Keratinocyte (primary cell): ENCODE measurements around the gene CYP4V2. TPM values are rescaled to one million over a fixed set of nuclear protein-coding genes. Genes with fewer than 3 reads are reported as not detected.

Source experiments
- DNase-seq: peaks from one replicate; pipeline ENCODE4 v3.0.0-alpha.2; 2011; ENCODE audit warnings: low read depth, missing footprints, low spot score
- FAIRE-seq: peaks from 2 replicates; lab custom pipeline; 2011; peaks lifted over from hg19 to GRCh38; lab: Jason Lieb, UNC
- H2AFZ ChIP-seq: 2 replicates; pipeline ENCODE4 v1.6.0; 2012; ENCODE audit warnings: low read length, control low read depth, inconsistent platforms; ENCODE audit not compliant: control insufficient read depth
- H3K27ac ChIP-seq: 2 replicates; pipeline ENCODE4 v1.5.1; 2011; ENCODE audit warnings: low read length; ENCODE audit not compliant: control insufficient read depth, insufficient read depth
- H3K27me3 ChIP-seq: 3 replicates; pipeline ENCODE4 v1.6.0; 2011; ENCODE audit warnings: low read length; ENCODE audit not compliant: control insufficient read depth, insufficient read depth; ENCODE audit errors: extremely low read depth
- H3K36me3 ChIP-seq, 2 experiments: 2 replicates in 1 of 2; 3 replicates in 1 of 2; pipeline ENCODE4 v1.5.1; 2011; ENCODE audit warnings: low read length in 2 of 2, mild to moderate bottlenecking in 1 of 2; ENCODE audit not compliant: control insufficient read depth in 2 of 2, insufficient read depth in 2 of 2; ENCODE audit errors: extremely low read depth in 1 of 2
- H3K4me1 ChIP-seq: 3 replicates; pipeline ENCODE4 v1.5.1; 2011; ENCODE audit warnings: low read length; ENCODE audit not compliant: control insufficient read depth, insufficient read depth; ENCODE audit errors: extremely low read depth
- H3K4me2 ChIP-seq: 3 replicates; pipeline ENCODE4 v1.6.0; 2011; ENCODE audit warnings: low read depth, low read length; ENCODE audit not compliant: control insufficient read depth, insufficient read depth; ENCODE audit errors: extremely low read depth
- H3K4me3 ChIP-seq, 3 experiments: fragments of 200-600 bp in 1 of 3; sonication (generic) in 1 of 3; 2 replicates in 2 of 3; 3 replicates in 1 of 3; pipeline ENCODE4 v1.5.1; 2011 to 2016; ENCODE audit warnings: low read length in 3 of 3, mild to moderate bottlenecking in 3 of 3, control low read depth in 2 of 3, inconsistent platforms in 1 of 3, low read depth in 1 of 3, mixed read lengths in 1 of 3, mixed run types in 1 of 3, moderate library complexity in 1 of 3; ENCODE audit not compliant: control insufficient read depth in 2 of 3, insufficient read depth in 2 of 3; ENCODE audit errors: extremely low read depth in 1 of 3
- H3K79me2 ChIP-seq: 2 replicates; pipeline ENCODE4 v1.6.0; 2012; ENCODE audit warnings: low read length; ENCODE audit not compliant: control insufficient read depth, insufficient read depth
- H3K9ac ChIP-seq: 3 replicates; pipeline ENCODE4 v1.6.0; 2011; ENCODE audit warnings: low read length; ENCODE audit not compliant: control insufficient read depth, insufficient read depth; ENCODE audit errors: extremely low read depth
- H3K9me1 ChIP-seq: 3 replicates; pipeline ENCODE4 v1.6.0; 2011; ENCODE audit warnings: low read length; ENCODE audit not compliant: control insufficient read depth, insufficient read depth; ENCODE audit errors: extremely low read depth
- H3K9me3 ChIP-seq: 2 replicates; pipeline ENCODE4 v1.5.1; 2012; ENCODE audit warnings: low read depth, low read length; ENCODE audit not compliant: control insufficient read depth
- H4K20me1 ChIP-seq: 3 replicates; pipeline ENCODE4 v1.6.0; 2011; ENCODE audit warnings: low read length; ENCODE audit not compliant: control insufficient read depth, insufficient read depth; ENCODE audit errors: extremely low read depth
- EZH2 ChIP-seq: IDR thresholded peaks from one replicate; pipeline ENCODE4 v1.6.1; 2012; ENCODE audit warnings: inconsistent platforms, mild to moderate bottlenecking, low read length, moderate library complexity
- dilution Hi-C: fragments of 300-500 bp; cut with MboI; formaldehyde crosslinking; loops from one replicate; pipeline ENCODE4 v1.7.0; 2020; ENCODE audit warnings: low sequenced_read_pairs; ENCODE audit not compliant: extremely low pct_ligation_motif_present
- polyA plus RNA-seq, 5 experiments: library from polyadenylated mRNA; depleted of rRNA in 3 of 5; stranded (reverse) in 3 of 5; stranded (forward) in 1 of 5; unstranded in 1 of 5; fragments of >200 nt; gene quantifications; 1 replicate in 1 of 5; 2 replicates in 3 of 5; 3 replicates in 1 of 5; pipeline versions ENCODE4 v1.2.1 to v1.2.3, GENCODE V29; 2011 to 2012; ENCODE audit warnings: missing spikeins in 2 of 5, low read depth in 1 of 5, low replicate concordance in 1 of 5
- TF ChIP-seq, protein P1 (sequence below), 3 experiments: IDR thresholded peaks in 1 of 3; conservative IDR thresholded peaks in 1 of 3; optimal IDR thresholded peaks in 1 of 3; 2 replicates in 2 of 3; 3 replicates in 1 of 3; pipeline versions ENCODE3 to v1.5.1; 2011; ENCODE audit warnings: low read length in 3 of 3, mild to moderate bottlenecking in 3 of 3, moderate library complexity in 2 of 3, control low read depth in 1 of 3, inconsistent platforms in 1 of 3; ENCODE audit not compliant: insufficient read depth in 2 of 3; ENCODE audit errors: extremely low read depth in 1 of 3

Gene CYP4V2
- polyA plus RNA-seq, 1 donor (not counting 4 experiments of a cell fraction or from before 2014, with no cell fraction given) = 8.8 TPM

DNA sequence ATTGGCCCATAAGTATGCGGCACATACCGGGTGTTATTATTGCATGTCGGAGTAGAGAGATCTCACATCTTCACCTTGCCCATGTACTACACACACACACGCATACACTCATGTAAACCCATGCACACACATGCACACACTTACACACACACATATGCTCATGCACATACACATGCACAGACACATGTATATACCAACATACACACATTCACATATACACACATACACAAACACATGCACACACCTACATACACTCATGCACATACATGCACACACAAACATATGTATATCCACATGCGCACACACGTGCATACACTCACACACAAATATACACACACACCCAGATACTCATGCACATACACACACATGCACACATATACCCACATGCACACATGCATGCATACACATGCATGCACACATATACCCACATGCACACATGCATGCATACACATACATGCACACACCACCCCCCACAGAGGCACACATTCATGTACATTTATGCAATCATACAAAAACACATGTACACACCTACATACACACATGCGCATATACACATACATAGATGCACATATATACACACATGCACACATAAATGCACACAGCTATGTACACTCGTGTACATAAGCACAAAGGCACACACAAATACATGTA is 11.2 kb downstream of the CYP4V2 start:
- no peaks in the 10 kb centered on the region for H4K20me1 ChIP-seq
- H3K27me3 ChIP-seq = no peaks in the 10 kb centered on the region
- H2AFZ ChIP-seq = no peak overlapping the region
- no peak overlapping the region for H3K4me2 ChIP-seq
- dilution Hi-C loops = no loop called here
- FAIRE-seq (no peak), DNase-seq (no peak)
- no peaks in the 10 kb centered on the region for H3K9me3 ChIP-seq
- H3K36me3 ChIP-seq = no peaks in the 10 kb centered on the region
- H3K4me1 ChIP-seq = no peaks in the 10 kb centered on the region
- H3K4me3 ChIP-seq = no peak overlapping the region
- H3K27ac ChIP-seq = no peak overlapping the region
- H3K9ac ChIP-seq = no peak overlapping the region
- no peaks in the 10 kb centered on the region for H3K9me1 ChIP-seq
- no peaks in the 10 kb centered on the region for H3K79me2 ChIP-seq
- TF ChIP-seq, protein P1, sequence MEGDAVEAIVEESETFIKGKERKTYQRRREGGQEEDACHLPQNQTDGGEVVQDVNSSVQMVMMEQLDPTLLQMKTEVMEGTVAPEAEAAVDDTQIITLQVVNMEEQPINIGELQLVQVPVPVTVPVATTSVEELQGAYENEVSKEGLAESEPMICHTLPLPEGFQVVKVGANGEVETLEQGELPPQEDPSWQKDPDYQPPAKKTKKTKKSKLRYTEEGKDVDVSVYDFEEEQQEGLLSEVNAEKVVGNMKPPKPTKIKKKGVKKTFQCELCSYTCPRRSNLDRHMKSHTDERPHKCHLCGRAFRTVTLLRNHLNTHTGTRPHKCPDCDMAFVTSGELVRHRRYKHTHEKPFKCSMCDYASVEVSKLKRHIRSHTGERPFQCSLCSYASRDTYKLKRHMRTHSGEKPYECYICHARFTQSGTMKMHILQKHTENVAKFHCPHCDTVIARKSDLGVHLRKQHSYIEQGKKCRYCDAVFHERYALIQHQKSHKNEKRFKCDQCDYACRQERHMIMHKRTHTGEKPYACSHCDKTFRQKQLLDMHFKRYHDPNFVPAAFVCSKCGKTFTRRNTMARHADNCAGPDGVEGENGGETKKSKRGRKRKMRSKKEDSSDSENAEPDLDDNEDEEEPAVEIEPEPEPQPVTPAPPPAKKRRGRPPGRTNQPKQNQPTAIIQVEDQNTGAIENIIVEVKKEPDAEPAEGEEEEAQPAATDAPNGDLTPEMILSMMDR (optimal IDR thresholded peaks at IDR 0.05 in 1 of 3, IDR thresholded peaks at IDR 0.05 in 1 of 3, conservative IDR thresholded peaks at IDR 0.05 in 1 of 3; ENCODE audit: extremely low read depth in 1 of 3, insufficient read depth in 2 of 3, low read length in 3 of 3) = no peak
- no peak for TF ChIP-seq EZH2

DNA sequence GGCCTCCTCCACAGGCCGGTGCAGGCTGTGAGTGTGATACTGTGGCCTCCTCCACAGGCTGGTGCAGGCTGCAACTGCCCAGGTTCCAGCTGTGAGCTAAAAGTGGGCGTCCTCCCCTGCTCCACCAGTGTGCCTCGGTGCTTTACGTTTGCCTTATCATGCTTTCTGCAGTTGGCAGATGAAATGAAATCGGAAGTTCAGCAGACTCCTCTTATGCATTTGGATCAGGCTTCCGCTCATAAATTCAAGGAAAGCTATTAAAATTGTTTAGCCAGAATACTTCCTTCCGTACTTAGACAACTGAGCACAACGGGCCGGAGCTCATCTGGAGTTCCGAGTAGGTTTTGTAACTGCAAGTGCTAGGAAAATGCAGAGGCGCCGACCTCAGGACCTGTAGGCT is 12.0 kb downstream of the CYP4V2 start:
- no peaks in the 10 kb centered on the region for H4K20me1 ChIP-seq
- H3K36me3 ChIP-seq = no peaks in the 10 kb centered on the region
- H3K9me3 ChIP-seq = no peaks in the 10 kb centered on the region
- H3K4me3 ChIP-seq = no peak overlapping the region
- no peak overlapping the region for H3K4me2 ChIP-seq
- no peak overlapping the region for H2AFZ ChIP-seq
- DNase-seq = no peak
- no peak overlapping the region for H3K9ac ChIP-seq
- TF ChIP-seq, protein P1 (optimal IDR thresholded peaks at IDR 0.05 in 1 of 3, IDR thresholded peaks at IDR 0.05 in 1 of 3, conservative IDR thresholded peaks at IDR 0.05 in 1 of 3; ENCODE audit: extremely low read depth in 1 of 3, insufficient read depth in 2 of 3, low read length in 3 of 3) = no peak
- no peak for TF ChIP-seq EZH2
- H3K27me3 ChIP-seq = no peaks in the 10 kb centered on the region
- dilution Hi-C loops = no loop called here
- no peaks in the 10 kb centered on the region for H3K4me1 ChIP-seq
- no peak overlapping the region for H3K27ac ChIP-seq
- H3K9me1 ChIP-seq = no peaks in the 10 kb centered on the region
- no peaks in the 10 kb centered on the region for H3K79me2 ChIP-seq
- no peak for FAIRE-seq
